Breast epithelium (tissue), 3 donors: ENCODE measurements around the gene MS4A3.

ENCODE experiments used
- CTCF ChIP-seq, 3 donors: fragments of 450-650 bp; IDR thresholded peaks; one replicate each; pipeline ENCODE4 v1.5.1; 2016 to 2017; ENCODE audit warnings: antibody characterized with exemption in 3 of 3, mild to moderate bottlenecking in 3 of 3, moderate library complexity in 3 of 3
- POLR2AphosphoS5 ChIP-seq, 3 donors: sonication (generic); formaldehyde crosslinking; IDR thresholded peaks; one replicate each; pipeline ENCODE4 v1.6.1; 2017; ENCODE audit warnings: antibody characterized with exemption in 3 of 3

- TF ChIP-seq POLR2AphosphoS5 (IDR thresholded peaks at IDR 0.05), result no peak
- TF ChIP-seq CTCF (IDR thresholded peaks at IDR 0.05), result no peak
These were observed 61.9 kb downstream of the MS4A3 start for GRCh38 chr11:60118338-60118737.
